Mesendoderm (in vitro differentiated cells): ENCODE data around the gene KLHL29.

Experiments used
- DNase-seq: peaks from one replicate; pipeline ENCODE4 v3.0.0; 2013
- H2AK5ac ChIP-seq: 2 replicates; pipeline ENCODE4 v1.6.1; 2013; ENCODE audit warnings: low read length, inconsistent platforms
- H2BK120ac ChIP-seq: 2 replicates; pipeline ENCODE4 v1.6.1; 2013; ENCODE audit warnings: low read depth, mild to moderate bottlenecking, low read length, moderate library complexity, mixed read lengths
- H2BK15ac ChIP-seq: replicated peaks from 2 replicates; pipeline ENCODE4 v1.6.1; 2013; ENCODE audit warnings: low read depth, mild to moderate bottlenecking, moderate library complexity
- H2BK5ac ChIP-seq: 2 replicates; pipeline ENCODE4 v1.6.1; 2013; ENCODE audit warnings: low read length, inconsistent platforms
- H3K18ac ChIP-seq: 2 replicates; pipeline ENCODE4 v1.6.1; 2013; ENCODE audit warnings: mild to moderate bottlenecking, low read length, mixed read lengths
- H3K23ac ChIP-seq: one replicate; pipeline ENCODE4 v1.6.1; 2013; ENCODE audit warnings: low read length
- H3K27ac ChIP-seq: 2 replicates; pipeline ENCODE4 v1.5.1; 2013; ENCODE audit warnings: low read depth, mild to moderate bottlenecking, inconsistent platforms, low read length, moderate library complexity
- H3K27me3 ChIP-seq: 2 replicates; pipeline ENCODE4 v1.6.1; 2013; ENCODE audit warnings: low read length, control low read depth, mild to moderate bottlenecking, inconsistent platforms; ENCODE audit not compliant: insufficient read depth, poor library complexity
- H3K36me3 ChIP-seq: 2 replicates; pipeline ENCODE4 v1.6.1; 2013; ENCODE audit warnings: low read length, inconsistent platforms; ENCODE audit not compliant: control insufficient read depth, insufficient read depth
- H3K4ac ChIP-seq: one replicate; pipeline ENCODE4 v1.6.1; 2013; ENCODE audit warnings: low read depth, mild to moderate bottlenecking, low read length, moderate library complexity
- H3K4me1 ChIP-seq: 2 replicates; pipeline ENCODE4 v1.6.1; 2013; ENCODE audit warnings: low read depth, low read length, inconsistent platforms; ENCODE audit not compliant: control insufficient read depth
- H3K4me2 ChIP-seq: 2 replicates; pipeline ENCODE4 v1.6.1; 2013; ENCODE audit warnings: low read length
- H3K4me3 ChIP-seq: 2 replicates; pipeline ENCODE4 v1.5.1; 2013; ENCODE audit warnings: mild to moderate bottlenecking, low read length
- H3K56ac ChIP-seq: one replicate; pipeline ENCODE4 v1.6.1; 2013; ENCODE audit warnings: low read length
- H3K79me1 ChIP-seq: 2 replicates; pipeline ENCODE4 v1.6.1; 2013; ENCODE audit warnings: low read length, inconsistent platforms
- H3K79me2 ChIP-seq: 2 replicates; pipeline ENCODE4 v1.6.1; 2013; ENCODE audit warnings: mild to moderate bottlenecking, low read length; ENCODE audit not compliant: control insufficient read depth, insufficient read depth
- H3K9ac ChIP-seq: 2 replicates; pipeline ENCODE4 v1.6.1; 2013; ENCODE audit warnings: low read length, inconsistent platforms
- H4K5ac ChIP-seq: one replicate; pipeline ENCODE4 v1.6.1; 2013; ENCODE audit warnings: low read length
- H4K8ac ChIP-seq: one replicate; pipeline ENCODE4 v1.6.1; 2013; ENCODE audit warnings: low read depth, mild to moderate bottlenecking, control low read depth, low read length, moderate library complexity
- WGBS: extraction: QIAGEN DNeasy Blood & Tissue Kit; methylation state at CpG from one replicate; pipeline ENCODE4 v1.1.7; 2013; ENCODE audit warnings: low lambda C conversion rate, missing lambda C conversion rate; ENCODE audit not compliant: insufficient coverage; ENCODE audit errors: extremely low coverage; 5-methylcytosine and 5-hydroxymethylcytosine counted together

The KLHL29 gene

GRCh38 chr2:23622466-23622865 lies 237.5 kb downstream of the KLHL29 start:
- no peak overlapping the region for H4K8ac ChIP-seq
- H3K36me3 ChIP-seq = no peaks in the 10 kb centered on the region
- H3K56ac ChIP-seq = no peak overlapping the region
- no peaks in the 10 kb centered on the region for H3K79me1 ChIP-seq
- no peak overlapping the region for H3K4me2 ChIP-seq
- no peaks in the 10 kb centered on the region for H3K4me1 ChIP-seq
- no peak overlapping the region for H2BK15ac ChIP-seq
- no peak overlapping the region for H2BK5ac ChIP-seq
- no peak overlapping the region for H3K4me3 ChIP-seq
- H3K79me2 ChIP-seq = no peaks in the 10 kb centered on the region
- no peak overlapping the region for H3K9ac ChIP-seq
- DNase-seq = no peak
- no peak overlapping the region for H3K23ac ChIP-seq
- H2BK120ac ChIP-seq = no peak overlapping the region
- no peaks in the 10 kb centered on the region for H3K27me3 ChIP-seq
- no CpG with 5 or more reads among the region's 8 CpGs for WGBS
- H3K18ac ChIP-seq = no peak overlapping the region
- no peak overlapping the region for H3K4ac ChIP-seq
- H2AK5ac ChIP-seq = no peak overlapping the region
- no peak overlapping the region for H4K5ac ChIP-seq
- H3K27ac ChIP-seq = no peak overlapping the region

DNA sequence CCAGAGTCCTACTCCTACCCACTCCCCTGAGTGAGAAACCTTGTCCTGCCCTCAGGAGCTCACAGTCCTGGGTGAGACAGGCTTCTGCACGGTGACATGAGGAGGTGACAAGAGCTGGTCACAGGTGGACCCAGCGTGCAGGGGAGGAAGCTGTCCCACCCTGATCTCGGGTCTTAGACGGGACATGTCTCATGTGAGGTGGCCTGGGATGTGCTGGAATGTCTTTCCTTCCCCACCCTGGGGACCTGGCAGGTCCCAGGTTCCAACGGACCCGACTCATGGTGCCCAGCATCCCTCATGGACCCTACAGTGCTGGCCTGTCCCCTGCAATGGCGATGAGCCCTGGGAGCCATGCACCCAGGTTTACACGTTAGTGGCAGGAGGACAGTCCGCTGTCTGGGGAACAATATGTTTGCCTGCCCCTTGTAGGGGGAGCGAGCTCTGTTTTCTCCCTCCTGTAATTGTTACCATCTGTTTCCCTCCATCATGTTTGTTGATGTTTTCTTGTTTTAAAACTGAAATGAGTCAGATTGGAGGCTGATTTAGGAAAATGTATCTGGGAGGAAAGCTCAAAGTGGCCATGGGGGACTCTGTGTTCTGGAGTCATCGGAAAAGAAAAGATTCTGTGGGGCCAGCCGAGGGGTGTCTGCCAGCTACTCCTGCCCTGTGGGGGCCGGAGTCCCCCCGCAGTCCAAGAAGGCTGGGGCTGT lies 238.1 kb downstream of the KLHL29 start:
- Histone ChIP-seq H3K4me3 (no peak overlapping the region), H2BK120ac (no peak overlapping the region), H3K4ac (no peak overlapping the region), H3K9ac (no peak overlapping the region), H3K79me2 (no peaks in the 10 kb centered on the region), H2BK5ac (no peak overlapping the region), H3K4me2 (no peak overlapping the region), H4K8ac (no peak overlapping the region), H3K56ac (no peak overlapping the region), H3K4me1 (no peaks in the 10 kb centered on the region), H3K79me1 (no peaks in the 10 kb centered on the region), H3K36me3 (no peaks in the 10 kb centered on the region), H2BK15ac (no peak overlapping the region), H3K18ac (no peak overlapping the region), H3K27me3 (no peaks in the 10 kb centered on the region), H2AK5ac (no peak overlapping the region), H3K27ac (no peak overlapping the region), H3K23ac (no peak overlapping the region), H4K5ac (no peak overlapping the region)
- no CpG with 5 or more reads among the region's 14 CpGs for WGBS
- no peak for DNase-seq

- Histone ChIP-seq H3K4me3 (no peak overlapping the region), H2BK120ac (no peak overlapping the region), H4K5ac (no peak overlapping the region), H3K79me2 (no peaks in the 10 kb centered on the region), H3K4me2 (no peak overlapping the region), H3K27me3 (no peaks in the 10 kb centered on the region), H3K23ac (no peak overlapping the region), H2BK15ac (no peak overlapping the region), H2BK5ac (no peak overlapping the region), H3K79me1 (no peaks in the 10 kb centered on the region), H3K18ac (no peak overlapping the region), H3K36me3 (no peaks in the 10 kb centered on the region), H3K4ac (no peak overlapping the region), H2AK5ac (no peak overlapping the region), H4K8ac (no peak overlapping the region), H3K27ac (no peak overlapping the region), H3K56ac (no peak overlapping the region), H3K9ac (no peak overlapping the region), H3K4me1 (no peaks in the 10 kb centered on the region)
- WGBS = no CpG with 5 or more reads among the region's 5 CpGs
- peak; percentile 71 for DNase-seq
These were observed 239.4 kb downstream of the KLHL29 start for GRCh38 chr2:23624378-23624777.

- no peak overlapping the region for H4K8ac ChIP-seq
- no peak overlapping the region for H3K4ac ChIP-seq
- no peak overlapping the region for H3K23ac ChIP-seq
- no peak overlapping the region for H3K18ac ChIP-seq
- H3K27me3 ChIP-seq = no peaks in the 10 kb centered on the region
- H4K5ac ChIP-seq = no peak overlapping the region
- no peak overlapping the region for H3K4me2 ChIP-seq
- no peaks in the 10 kb centered on the region for H3K79me1 ChIP-seq
- no peaks in the 10 kb centered on the region for H3K79me2 ChIP-seq
- H3K36me3 ChIP-seq = no peaks in the 10 kb centered on the region
- H3K4me1 ChIP-seq = no peaks in the 10 kb centered on the region
- H2BK120ac ChIP-seq = no peak overlapping the region
- H3K4me3 ChIP-seq = no peak overlapping the region
- H2BK15ac ChIP-seq = no peak overlapping the region
- no peak overlapping the region for H3K56ac ChIP-seq
- no peak overlapping the region for H2AK5ac ChIP-seq
- H3K27ac ChIP-seq = no peak overlapping the region
- no peak overlapping the region for H2BK5ac ChIP-seq
- DNase-seq = no peak
- no peak overlapping the region for H3K9ac ChIP-seq
- WGBS = no CpG with 5 or more reads among the region's 4 CpGs
These were observed 239.9 kb downstream of the KLHL29 start for GRCh38 chr2:23624915-23625314.

- Histone ChIP-seq H3K23ac (no peak overlapping the region), H3K4ac (no peak overlapping the region), H4K5ac (no peak overlapping the region), H3K9ac (no peak overlapping the region), H3K56ac (no peak overlapping the region), H3K4me2 (no peak overlapping the region), H3K4me3 (no peak overlapping the region), H3K27me3 (no peaks in the 10 kb centered on the region), H4K8ac (no peak overlapping the region), H3K18ac (no peak overlapping the region), H2BK15ac (no peak overlapping the region), H3K4me1 (no peaks in the 10 kb centered on the region), H3K36me3 (no peaks in the 10 kb centered on the region), H3K79me1 (no peaks in the 10 kb centered on the region), H3K79me2 (no peaks in the 10 kb centered on the region), H3K27ac (no peak overlapping the region), H2BK5ac (no peak overlapping the region), H2BK120ac (no peak overlapping the region), H2AK5ac (no peak overlapping the region)
- no CpG with 5 or more reads among the region's 4 CpGs for WGBS
- no peak for DNase-seq
These were observed 240.7 kb downstream of the KLHL29 start for GRCh38 chr2:23625726-23626125.

DNA sequence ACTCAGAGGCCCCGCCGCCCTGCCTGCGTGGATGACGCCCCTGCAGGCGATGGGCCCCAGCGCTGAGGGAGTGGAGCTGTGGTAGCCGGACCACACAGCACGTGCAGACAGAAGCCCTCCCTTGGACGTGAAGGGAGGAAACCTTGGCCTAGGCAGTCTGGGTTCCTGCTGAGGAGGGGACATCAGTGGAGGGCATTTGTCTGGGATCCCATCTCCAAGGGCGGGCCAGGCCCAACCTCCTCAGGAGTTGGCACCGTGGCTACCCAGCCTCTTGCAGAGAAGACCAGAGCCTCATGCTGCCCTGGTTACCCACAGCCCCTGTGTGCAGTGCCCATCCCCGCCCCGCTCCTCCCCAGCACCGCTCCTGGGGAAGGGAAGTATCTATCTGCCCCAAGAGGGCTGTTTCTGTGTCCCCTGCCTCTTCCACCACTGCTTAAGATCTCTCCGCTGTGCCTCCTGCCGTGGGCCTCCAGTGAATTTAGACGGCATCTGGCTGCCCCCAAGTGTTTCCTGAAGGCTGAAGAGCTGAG lies 241.8 kb downstream of the KLHL29 start:
- no peak overlapping the region for H2BK5ac ChIP-seq
- no peak overlapping the region for H3K9ac ChIP-seq
- no peaks in the 10 kb centered on the region for H3K36me3 ChIP-seq
- H3K56ac ChIP-seq = no peak overlapping the region
- WGBS = no CpG with 5 or more reads among the region's 17 CpGs
- no peak overlapping the region for H4K5ac ChIP-seq
- no peak overlapping the region for H2AK5ac ChIP-seq
- H3K18ac ChIP-seq = no peak overlapping the region
- no peaks in the 10 kb centered on the region for H3K79me2 ChIP-seq
- no peak overlapping the region for H3K4me3 ChIP-seq
- no peak overlapping the region for H4K8ac ChIP-seq
- H3K4me1 ChIP-seq = no peaks in the 10 kb centered on the region
- H3K79me1 ChIP-seq = no peaks in the 10 kb centered on the region
- no peak overlapping the region for H3K27ac ChIP-seq
- no peaks in the 10 kb centered on the region for H3K27me3 ChIP-seq
- H3K4ac ChIP-seq = no peak overlapping the region
- no peak for DNase-seq
- no peak overlapping the region for H2BK120ac ChIP-seq
- H3K4me2 ChIP-seq = no peak overlapping the region
- no peak overlapping the region for H3K23ac ChIP-seq
- H2BK15ac ChIP-seq = no peak overlapping the region
